Endothelial cell of umbilical vein (primary cell): ENCODE results near the gene SLC5A5. TPM values are rescaled to one million over a fixed set of nuclear protein-coding genes. Genes with fewer than 3 reads are reported as not detected.
"Not testable (repeated sequence)": the region's sequence is repeated elsewhere in the genome, so short reads cannot be mapped to it uniquely, and the experiment has no call there.

Experiments
- BruUV-seq: library from RNA; stranded (reverse); fragments of 400-500 nt; replicated peaks from 2 replicates; lab custom pipeline; 2021; lab: Mats Ljungman, UMichigan
- CTCF ChIA-PET: fragments of 300-600, 350-600 bp; sonication (Branson Sonifier 250); formaldehyde crosslinking; loops from one replicate; lab custom pipeline; 2021; ENCODE audit warnings: antibody characterized with exemption, inconsistent platforms; lab: Charles Lee
- POLR2A ChIA-PET: fragments of 300-600, 350-600 bp; sonication (Branson Sonifier 250); formaldehyde crosslinking; loops from one replicate; lab custom pipeline; 2021; ENCODE audit warnings: antibody characterized with exemption, inconsistent platforms; lab: Charles Lee
- DNase-seq: peaks from one replicate; pipeline ENCODE4 v3.0.0-alpha.2; 2011; ENCODE audit warnings: low read depth, low spot score
- FAIRE-seq: peaks from 2 replicates; lab custom pipeline; 2011; peaks lifted over from hg19 to GRCh38; lab: Jason Lieb, UNC
- H2AFZ ChIP-seq: 2 replicates; pipeline ENCODE4 v1.6.0; 2012; ENCODE audit warnings: low read depth, low read length, control low read depth, inconsistent platforms
- H3K27ac ChIP-seq: 2 replicates; pipeline ENCODE4 v1.5.1; 2011; ENCODE audit warnings: low read depth, mild to moderate bottlenecking, control low read depth, low read length, moderate library complexity; ENCODE audit not compliant: insufficient read depth
- H3K27me3 ChIP-seq, 2 experiments: 2 replicates each; pipeline versions ENCODE4 v1.6.0 to v1.6.1; 2011; ENCODE audit warnings: low read length in 2 of 2, mixed read lengths in 1 of 2; ENCODE audit not compliant: control insufficient read depth in 2 of 2, insufficient read depth in 2 of 2
- H3K36me3 ChIP-seq, 2 experiments: 2 replicates in 1 of 2; 3 replicates in 1 of 2; pipeline ENCODE4 v1.5.1; 2011; ENCODE audit warnings: low read length in 2 of 2, mild to moderate bottlenecking in 1 of 2, moderate library complexity in 1 of 2; ENCODE audit not compliant: control insufficient read depth in 2 of 2, insufficient read depth in 2 of 2; ENCODE audit errors: extremely low read depth in 1 of 2
- H3K4me1 ChIP-seq: 3 replicates; pipeline ENCODE4 v1.5.1; 2011; ENCODE audit warnings: mild to moderate bottlenecking, low read length; ENCODE audit not compliant: control insufficient read depth, insufficient read depth; ENCODE audit errors: extremely low read depth
- H3K4me2 ChIP-seq: 2 replicates; pipeline ENCODE4 v1.6.1; 2011; ENCODE audit warnings: low read length, control low read depth, mixed read lengths; ENCODE audit not compliant: insufficient read depth
- H3K4me3 ChIP-seq, 3 experiments: fragments of 200-600 bp in 1 of 3; sonication (generic), shearing (Covaris generic) in 1 of 3; replicated peaks in 1 of 3; 2 replicates each; pipeline ENCODE4 v1.5.1; 2011 to 2016; ENCODE audit warnings: control low read depth in 3 of 3, low read length in 3 of 3, mild to moderate bottlenecking in 2 of 3, inconsistent platforms in 1 of 3, low read depth in 1 of 3, moderate library complexity in 1 of 3; ENCODE audit not compliant: insufficient read depth in 1 of 3
- H3K79me2 ChIP-seq: 2 replicates; pipeline ENCODE4 v1.6.0; 2012; ENCODE audit warnings: low read length, inconsistent platforms; ENCODE audit not compliant: control insufficient read depth, insufficient read depth
- H3K9ac ChIP-seq: replicated peaks from 2 replicates; pipeline ENCODE3; 2011; ENCODE audit warnings: low read length, control low read depth; ENCODE audit not compliant: insufficient read depth; ENCODE audit errors: extremely low read depth
- H3K9me1 ChIP-seq: replicated peaks from 3 replicates; pipeline ENCODE4 v1.6.0; 2011; ENCODE audit warnings: mild to moderate bottlenecking, low read length; ENCODE audit not compliant: control insufficient read depth, insufficient read depth; ENCODE audit errors: extremely low read depth
- H3K9me3 ChIP-seq: replicated peaks from 2 replicates; pipeline ENCODE4 v1.5.1; 2012; ENCODE audit warnings: low read length, inconsistent platforms; ENCODE audit not compliant: control insufficient read depth, insufficient read depth
- H4K20me1 ChIP-seq: replicated peaks from 2 replicates; pipeline ENCODE3; 2011; ENCODE audit warnings: mild to moderate bottlenecking, low read length; ENCODE audit not compliant: control insufficient read depth, insufficient read depth; ENCODE audit errors: extremely low read depth
- EZH2 ChIP-seq: IDR thresholded peaks from 2 replicates; pipeline ENCODE4 v1.6.1; 2012; ENCODE audit warnings: borderline replicate concordance, low read depth, mild to moderate bottlenecking, moderate library complexity, low read length, inconsistent platforms; ENCODE audit not compliant: severe bottlenecking
- FOS ChIP-seq: IDR thresholded peaks from 2 replicates; pipeline ENCODE4 v1.6.1; 2011; ENCODE audit warnings: mild to moderate bottlenecking, low read length, moderate library complexity, borderline replicate concordance; ENCODE audit not compliant: insufficient read depth
- GATA2 ChIP-seq: IDR thresholded peaks from 2 replicates; pipeline ENCODE4 v1.7.0; 2011; ENCODE audit warnings: low read depth, mild to moderate bottlenecking, moderate library complexity, mixed read lengths, low read length; ENCODE audit not compliant: insufficient read length, insufficient read depth
- JUN ChIP-seq: IDR thresholded peaks from 2 replicates; pipeline ENCODE4 v1.6.1; 2011; ENCODE audit warnings: borderline replicate concordance, low read depth; ENCODE audit not compliant: insufficient read length, insufficient read depth
- MYC ChIP-seq: IDR thresholded peaks from one replicate; pipeline ENCODE4 v1.6.1; 2011; ENCODE audit warnings: mild to moderate bottlenecking, low read depth, low read length
- POLR2A ChIP-seq: IDR thresholded peaks from 2 replicates; pipeline ENCODE4 v1.6.1; 2012; ENCODE audit warnings: low read depth, mild to moderate bottlenecking, control low read depth, low read length
- POLR2AphosphoS5 ChIP-seq: IDR thresholded peaks from 2 replicates; pipeline ENCODE4 v1.6.1; 2012; ENCODE audit warnings: low read depth, mild to moderate bottlenecking, control low read depth, low read length, moderate library complexity; ENCODE audit not compliant: insufficient read depth
- dilution Hi-C: fragments of 300-500 bp; cut with MboI; formaldehyde crosslinking; loops from one replicate; pipeline ENCODE4 v1.15.0; 2019; ENCODE audit warnings: low sequenced_read_pairs; ENCODE audit not compliant: extremely low pct_ligation_motif_present
- intact Hi-C: fragments of 100-400 bp; cut with micrococcal nuclease; formaldehyde crosslinking; loops from one replicate; pipeline ENCODE4 v1.10.0; 2022
- polyA plus RNA-seq, 4 experiments: library from polyadenylated mRNA; depleted of rRNA in 3 of 4; stranded (reverse) in 3 of 4; unstranded in 1 of 4; fragments of >200 nt; gene quantifications; 2 replicates each; pipeline versions ENCODE4 v1.2.1 to v1.2.3, GENCODE V29; 2011 to 2012; ENCODE audit warnings: missing spikeins in 1 of 4
- total RNA-seq: library from RNA; stranded (reverse); gene quantifications from 2 replicates; pipeline ENCODE4 v1.2.3, GENCODE V29; 2021
- TF ChIP-seq, protein P1 (sequence below): IDR thresholded peaks from 2 replicates; pipeline ENCODE4 v1.6.1; 2011; ENCODE audit not compliant: insufficient read depth, insufficient read length
- TF ChIP-seq, protein P2 (sequence below), 2 donors: IDR thresholded peaks; 1 replicate in 1 of 2; 2 replicates in 1 of 2; pipeline ENCODE4 v1.5.1; 2011; ENCODE audit warnings: low read length in 2 of 2, mild to moderate bottlenecking in 2 of 2, moderate library complexity in 2 of 2, control low read depth in 1 of 2, inconsistent platforms in 1 of 2, low read depth in 1 of 2; ENCODE audit not compliant: insufficient read depth in 1 of 2; ENCODE audit errors: extremely low read depth in 1 of 2

SLC5A5 gene
- total and polyA plus RNA-seq, 2 donors (not counting 3 experiments of a cell fraction or from before 2014, with no cell fraction given), result not detected

DNA sequence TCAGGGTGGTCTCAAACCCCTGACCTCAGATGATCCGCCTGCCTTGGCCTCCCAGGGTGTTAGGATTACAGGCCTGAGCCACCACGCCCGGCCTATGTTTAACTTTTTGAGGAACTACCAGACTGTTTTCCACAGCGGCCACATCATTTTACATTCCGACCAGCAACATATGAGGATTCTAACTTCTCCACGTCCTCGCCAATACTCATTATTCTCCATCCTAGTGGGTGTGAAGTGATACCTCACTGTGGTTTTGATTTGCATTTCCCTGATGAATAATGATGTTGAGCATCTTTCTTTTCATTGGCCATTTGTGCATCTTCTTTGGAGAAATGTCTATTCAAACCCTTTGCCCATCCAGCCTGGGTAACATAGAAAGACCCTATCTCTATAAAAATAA is 14.8 kb downstream of the SLC5A5 start:
- BruUV-seq, result no TSS peak
- Histone ChIP-seq H3K4me3 (no peak overlapping the region), H3K9me1 (no peaks in the 10 kb centered on the region), H3K79me2 (no peaks in the 10 kb centered on the region), H3K36me3 (no peaks in the 10 kb centered on the region), H3K9ac (no peak overlapping the region), H3K27ac (no peak overlapping the region), H2AFZ (no peak overlapping the region), H3K4me1 (no peaks in the 10 kb centered on the region), H3K4me2 (no peak overlapping the region), H3K9me3 (no peaks in the 10 kb centered on the region), H4K20me1 (no peaks in the 10 kb centered on the region), H3K27me3 (no peaks in the 10 kb centered on the region)
- CTCF ChIA-PET, result interaction anchor here (0.7 kb wide), 1 partner anchor 1349 kb away, joined by 3 read pairs; no protein-coding TSS in a partner anchor
- dilution Hi-C loops (no loop called here), intact Hi-C loops (no loop called here)
- no peak for FAIRE-seq
- TF ChIP-seq, protein P1, sequence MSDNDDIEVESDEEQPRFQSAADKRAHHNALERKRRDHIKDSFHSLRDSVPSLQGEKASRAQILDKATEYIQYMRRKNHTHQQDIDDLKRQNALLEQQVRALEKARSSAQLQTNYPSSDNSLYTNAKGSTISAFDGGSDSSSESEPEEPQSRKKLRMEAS, result no peak
- TF ChIP-seq JUN, result no peak
- TF ChIP-seq POLR2AphosphoS5, result no peak
- no peak for TF ChIP-seq POLR2A
- TF ChIP-seq MYC, result no peak
- TF ChIP-seq, protein P2, sequence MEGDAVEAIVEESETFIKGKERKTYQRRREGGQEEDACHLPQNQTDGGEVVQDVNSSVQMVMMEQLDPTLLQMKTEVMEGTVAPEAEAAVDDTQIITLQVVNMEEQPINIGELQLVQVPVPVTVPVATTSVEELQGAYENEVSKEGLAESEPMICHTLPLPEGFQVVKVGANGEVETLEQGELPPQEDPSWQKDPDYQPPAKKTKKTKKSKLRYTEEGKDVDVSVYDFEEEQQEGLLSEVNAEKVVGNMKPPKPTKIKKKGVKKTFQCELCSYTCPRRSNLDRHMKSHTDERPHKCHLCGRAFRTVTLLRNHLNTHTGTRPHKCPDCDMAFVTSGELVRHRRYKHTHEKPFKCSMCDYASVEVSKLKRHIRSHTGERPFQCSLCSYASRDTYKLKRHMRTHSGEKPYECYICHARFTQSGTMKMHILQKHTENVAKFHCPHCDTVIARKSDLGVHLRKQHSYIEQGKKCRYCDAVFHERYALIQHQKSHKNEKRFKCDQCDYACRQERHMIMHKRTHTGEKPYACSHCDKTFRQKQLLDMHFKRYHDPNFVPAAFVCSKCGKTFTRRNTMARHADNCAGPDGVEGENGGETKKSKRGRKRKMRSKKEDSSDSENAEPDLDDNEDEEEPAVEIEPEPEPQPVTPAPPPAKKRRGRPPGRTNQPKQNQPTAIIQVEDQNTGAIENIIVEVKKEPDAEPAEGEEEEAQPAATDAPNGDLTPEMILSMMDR (IDR thresholded peaks at IDR 0.05; ENCODE audit: extremely low read depth in 1 of 2, insufficient read depth in 1 of 2, low read depth in 1 of 2, low read length in 2 of 2), result no peak
- no peak for TF ChIP-seq GATA2
- no peak for TF ChIP-seq FOS
- no peak for TF ChIP-seq EZH2
- no peak for DNase-seq
- POLR2A ChIA-PET, result no interaction called here

DNA sequence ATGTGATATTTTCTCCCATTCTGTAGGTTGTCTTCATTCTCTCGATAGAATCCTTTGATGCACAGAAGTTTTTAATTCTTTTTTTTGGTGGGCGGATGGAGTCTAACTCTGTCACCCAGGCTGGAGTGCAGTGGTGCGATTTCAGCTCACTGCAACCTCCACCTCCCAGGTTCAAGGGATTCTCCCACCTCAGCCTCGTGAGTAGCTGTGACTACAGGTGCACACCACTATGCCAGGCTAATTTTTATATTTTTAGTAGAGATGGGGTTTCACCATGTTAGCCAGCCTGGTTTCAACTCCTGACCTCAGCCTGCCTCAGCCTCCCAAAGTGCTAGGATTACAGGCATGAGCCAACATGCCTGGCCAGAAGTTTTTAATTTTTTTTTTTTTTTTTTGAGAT is 15.5 kb downstream of the SLC5A5 start:
- H4K20me1 ChIP-seq, H2AFZ ChIP-seq, H3K4me2 ChIP-seq, DNase-seq, H3K27me3 ChIP-seq, H3K4me1 ChIP-seq, dilution Hi-C loops, H3K4me3 ChIP-seq, FAIRE-seq, H3K27ac ChIP-seq, intact Hi-C loops, POLR2A ChIA-PET, H3K9ac ChIP-seq, H3K79me2 ChIP-seq, H3K9me3 ChIP-seq, H3K9me1 ChIP-seq, BruUV-seq, H3K36me3 ChIP-seq, CTCF ChIA-PET: not testable (repeated sequence)
